WI38 (cell line): ENCODE data around the gene TM9SF2.

ENCODE experiments used
- H3K4me3 ChIP-seq: 2 replicates; pipeline ENCODE4 v1.5.1; 2011; ENCODE audit warnings: low read depth, mild to moderate bottlenecking, control low read depth, low read length
- CTCF ChIP-seq: IDR thresholded peaks from 2 replicates; pipeline ENCODE4 v1.5.1; 2012; ENCODE audit warnings: low read depth, mild to moderate bottlenecking, control low read depth, low read length

TM9SF2 gene

DNA sequence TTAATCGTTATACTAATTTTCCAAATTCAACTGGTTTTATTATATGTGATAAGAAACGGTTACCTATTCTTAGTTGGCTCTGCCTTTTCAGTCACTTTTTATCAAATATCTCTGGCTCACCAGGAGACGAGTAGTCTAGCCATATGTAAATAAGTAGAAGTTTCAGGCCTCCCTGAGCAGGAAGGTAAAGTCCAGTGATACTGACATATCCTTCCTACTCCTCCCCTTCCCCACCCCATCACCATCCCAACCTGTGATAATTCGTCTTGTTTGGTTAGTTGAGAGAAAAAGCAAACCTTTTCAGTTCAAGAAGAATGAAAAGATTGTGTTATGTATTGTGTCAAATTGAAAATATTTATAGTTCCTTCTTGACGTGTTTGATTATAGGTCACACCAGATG lies 53.9 kb downstream of the TM9SF2 start:
- H3K4me3 ChIP-seq: no peak overlapping the region
- no peak for TF ChIP-seq CTCF

DNA sequence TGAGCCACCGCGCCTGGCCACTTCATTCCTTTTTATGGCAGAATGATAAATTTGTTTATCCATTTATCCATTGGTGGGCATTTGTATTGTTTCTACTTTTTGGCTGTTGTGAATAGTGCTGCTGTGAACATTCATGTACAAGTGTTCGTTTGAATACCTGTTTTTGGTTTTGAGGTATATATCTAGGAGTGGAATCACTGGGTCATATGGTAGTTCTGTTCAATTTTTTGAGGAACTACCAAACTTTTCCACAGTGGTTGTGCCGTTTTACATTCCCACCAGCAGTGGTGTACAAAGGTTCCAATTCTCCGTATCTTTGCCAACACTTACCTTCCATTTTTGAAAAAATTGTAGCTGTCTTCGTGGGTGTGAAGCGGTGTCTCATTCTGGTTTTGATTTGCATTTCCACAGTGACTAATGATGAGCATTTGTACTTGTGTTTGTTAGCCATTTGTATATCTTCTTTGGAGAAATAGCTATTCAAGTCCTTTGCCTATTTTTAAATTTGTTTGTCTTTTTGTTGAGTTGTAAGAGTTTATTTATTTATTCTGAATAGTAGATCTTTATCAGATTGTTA lies 55.7 kb downstream of the TM9SF2 start:
- H3K4me3 ChIP-seq: no peak overlapping the region
- TF ChIP-seq CTCF: no peak

GRCh38 chr13:99558570-99559180 lies 57.4 kb downstream of the TM9SF2 start:
- H3K4me3 ChIP-seq: no peak overlapping the region
- TF ChIP-seq CTCF: no peak

- no peak overlapping the region for H3K4me3 ChIP-seq
- no peak for TF ChIP-seq CTCF
Measured at GRCh38 chr13:99559560-99559959, 58.3 kb downstream of the TM9SF2 start.

DNA sequence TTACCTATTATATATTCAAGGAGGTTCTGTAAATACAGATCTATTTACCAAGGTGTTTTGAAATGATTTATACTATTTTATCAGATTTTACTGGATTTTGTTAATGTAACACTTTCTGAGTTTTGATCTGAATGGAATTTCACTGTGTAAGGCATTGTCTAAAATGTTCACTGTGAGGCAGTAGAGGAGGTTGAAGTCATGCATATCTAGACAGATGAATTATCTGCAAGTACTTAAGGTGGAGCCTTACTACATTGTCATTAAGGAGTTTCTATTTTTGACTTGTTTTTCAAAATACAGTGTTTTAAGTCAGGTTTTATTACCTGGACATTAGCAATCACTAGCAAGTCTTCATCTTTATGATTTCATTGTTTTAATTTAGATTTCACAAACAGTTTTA lies 62.1 kb downstream of the TM9SF2 start:
- H3K4me3 ChIP-seq: no peak overlapping the region
- no peak for TF ChIP-seq CTCF

DNA sequence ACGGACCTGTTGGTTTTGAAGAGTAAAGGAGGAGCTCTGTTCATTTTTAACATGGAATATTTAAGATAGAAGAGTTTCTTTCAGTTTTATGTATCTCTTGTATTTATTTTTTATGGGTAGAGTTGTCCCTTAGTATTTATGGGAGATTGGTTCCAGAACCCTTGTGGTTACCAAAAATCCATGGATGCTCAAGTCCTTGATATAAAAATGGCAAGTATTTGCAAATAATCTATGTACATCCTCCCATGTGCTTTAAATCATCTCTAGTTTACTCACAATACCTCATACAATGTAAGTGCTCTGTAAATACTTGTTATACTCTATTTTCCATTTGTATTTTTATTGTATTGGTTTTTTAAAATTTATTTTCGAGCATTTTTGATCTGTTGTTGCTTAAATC lies 63.1 kb downstream of the TM9SF2 start:
- H3K4me3 ChIP-seq: no peak overlapping the region
- no peak for TF ChIP-seq CTCF

- no peak for TF ChIP-seq CTCF
- no peak overlapping the region for H3K4me3 ChIP-seq
Measured at GRCh38 chr13:99565478-99566124, 64.3 kb downstream of the TM9SF2 start.
